ENCODE measurements around the gene ICE2. TPM values are rescaled to one million over a fixed set of nuclear protein-coding genes. Genes with fewer than 3 reads are reported as not detected.

ICE2 gene
- 25.1 and 28.5 TPM in 2 replicates for total RNA-seq (2014; rRNA removed; shearing (Covaris generic))

- peak within 1 kb of the TSS; percentile 77 for H3K27ac ChIP-seq
- no peaks in the 10 kb centered on the region for H3K27me3 ChIP-seq (replicated peaks)
- H3K4me1 ChIP-seq (replicated peaks), result peaks cover 29% of the 10 kb centered on the region
- H3K36me3 ChIP-seq, result peaks cover 15% of the 10 kb centered on the region
- no peaks in the 10 kb centered on the region for H3K9me3 ChIP-seq (replicated peaks)
- H3K4me3 ChIP-seq, result peak within 1 kb of the TSS; percentile 62
- peak; percentile 96 to 97 for DNase-seq (ENCODE audit: low read depth in 1 of 2, low spot score in 2 of 2)
These were observed at the start of gene ICE2 for GRCh38 chr15:60478566-60479360. ICE2 (minus strand) TSS chr15:60479142; CDS start chr15:60477977, 1,165 bp downstream.

- Histone ChIP-seq H3K27me3 (replicated peaks) (no peaks in the 10 kb centered on the region; the same call in 1 of the 2 replicates), H3K9me3 (replicated peaks) (no peaks in the 10 kb centered on the region), H3K36me3 (no peaks in the 10 kb centered on the region), H3K4me3 (no peak overlapping the region), H3K4me1 (replicated peaks) (no peaks in the 10 kb centered on the region), H3K27ac (no peak overlapping the region)
- DNase-seq (ENCODE audit: low read depth in 1 of 2, low spot score in 2 of 2), result no peak
These were observed 49.6 kb upstream of the ICE2 start for GRCh38 chr15:60528530-60528929.

- no peaks in the 10 kb centered on the region for H3K27me3 ChIP-seq (replicated peaks)
- H3K9me3 ChIP-seq (replicated peaks), result no peaks in the 10 kb centered on the region
- H3K4me3 ChIP-seq, result no peak overlapping the region
- DNase-seq (ENCODE audit: low read depth in 1 of 2, low spot score in 2 of 2), result no peak
- H3K36me3 ChIP-seq, result no peaks in the 10 kb centered on the region
- no peak overlapping the region for H3K27ac ChIP-seq
- 0 out of 2 replicates have a peak, but pooled peaks cover 5% of the 10 kb centered on the region for H3K4me1 ChIP-seq (replicated peaks)
These were observed 48.5 kb upstream of the ICE2 start for GRCh38 chr15:60527456-60527855.

GRCh38 chr15:60526127-60526616, 47.2 kb upstream of the ICE2 start:
- Histone ChIP-seq H3K36me3 (no peaks in the 10 kb centered on the region), H3K4me1 (replicated peaks) (0 out of 2 replicates have a peak, but pooled peaks cover 5% of the 10 kb centered on the region), H3K9me3 (replicated peaks) (no peaks in the 10 kb centered on the region), H3K4me3 (no peak overlapping the region), H3K27ac (no peak overlapping the region), H3K27me3 (replicated peaks) (no peaks in the 10 kb centered on the region)
- no peak for DNase-seq (ENCODE audit: low read depth in 1 of 2, low spot score in 2 of 2)

GRCh38 chr15:60525341-60526039, 46.5 kb upstream of the ICE2 start:
- no peak for DNase-seq (ENCODE audit: low read depth in 1 of 2, low spot score in 2 of 2)
- H3K4me1 ChIP-seq (replicated peaks), result 0 out of 2 replicates have a peak, but pooled peaks cover 5% of the 10 kb centered on the region
- H3K9me3 ChIP-seq (replicated peaks), result no peaks in the 10 kb centered on the region
- no peaks in the 10 kb centered on the region for H3K27me3 ChIP-seq (replicated peaks)
- H3K36me3 ChIP-seq, result no peaks in the 10 kb centered on the region
- no peak overlapping the region for H3K27ac ChIP-seq
- no peak overlapping the region for H3K4me3 ChIP-seq

GRCh38 chr15:60523056-60523455, 44.1 kb upstream of the ICE2 start:
- Histone ChIP-seq H3K4me3 (no peak overlapping the region), H3K9me3 (replicated peaks) (no peaks in the 10 kb centered on the region), H3K27me3 (replicated peaks) (no peaks in the 10 kb centered on the region), H3K4me1 (replicated peaks) (0 out of 2 replicates have a peak, but pooled peaks cover 5% of the 10 kb centered on the region), H3K36me3 (no peaks in the 10 kb centered on the region), H3K27ac (no peak overlapping the region)
- peak in 1 of 2 experiments; percentile 12 for DNase-seq (ENCODE audit: low read depth in 1 of 2, low spot score in 2 of 2)

- Histone ChIP-seq H3K27ac (no peak overlapping the region), H3K4me1 (replicated peaks) (0 out of 2 replicates have a peak, but pooled peaks cover 5% of the 10 kb centered on the region), H3K4me3 (no peak overlapping the region), H3K9me3 (replicated peaks) (no peaks in the 10 kb centered on the region), H3K27me3 (replicated peaks) (no peaks in the 10 kb centered on the region), H3K36me3 (no peaks in the 10 kb centered on the region)
- DNase-seq (ENCODE audit: low read depth in 1 of 2, low spot score in 2 of 2), result peak; percentile 48 to 71
These were observed 42.0 kb upstream of the ICE2 start for GRCh38 chr15:60520825-60521368.

- no peaks in the 10 kb centered on the region for H3K9me3 ChIP-seq (replicated peaks)
- no peaks in the 10 kb centered on the region; the same call in 1 of the 2 replicates for H3K27me3 ChIP-seq (replicated peaks)
- no peaks in the 10 kb centered on the region for H3K36me3 ChIP-seq
- peak in 1 of 2 experiments; percentile 34 for DNase-seq (ENCODE audit: low read depth in 1 of 2, low spot score in 2 of 2)
- 0 out of 2 replicates have a peak, but pooled peaks cover 5% of the 10 kb centered on the region for H3K4me1 ChIP-seq (replicated peaks)
- no peak overlapping the region for H3K4me3 ChIP-seq
- no peak overlapping the region for H3K27ac ChIP-seq
These were observed 41.3 kb upstream of the ICE2 start for GRCh38 chr15:60520013-60520824.

GRCh38 chr15:60519218-60519617, 40.3 kb upstream of the ICE2 start:
- 0 out of 2 replicates have a peak, but pooled peaks cover 5% of the 10 kb centered on the region for H3K4me1 ChIP-seq (replicated peaks)
- no peaks in the 10 kb centered on the region; the same call in 1 of the 2 replicates for H3K27me3 ChIP-seq (replicated peaks)
- no peak for DNase-seq (ENCODE audit: low read depth in 1 of 2, low spot score in 2 of 2)
- H3K36me3 ChIP-seq, result no peaks in the 10 kb centered on the region
- no peak overlapping the region for H3K4me3 ChIP-seq
- no peak overlapping the region for H3K27ac ChIP-seq
- no peaks in the 10 kb centered on the region for H3K9me3 ChIP-seq (replicated peaks)

- H3K4me1 ChIP-seq (replicated peaks), result 0 out of 2 replicates have a peak, but pooled peaks cover 5% of the 10 kb centered on the region
- no peaks in the 10 kb centered on the region for H3K9me3 ChIP-seq (replicated peaks)
- no peaks in the 10 kb centered on the region; the same call in 1 of the 2 replicates for H3K27me3 ChIP-seq (replicated peaks)
- H3K4me3 ChIP-seq, result no peak overlapping the region
- DNase-seq (ENCODE audit: low read depth in 1 of 2, low spot score in 2 of 2), result no peak
- H3K27ac ChIP-seq, result no peak overlapping the region
- no peaks in the 10 kb centered on the region for H3K36me3 ChIP-seq
These were observed 39.6 kb upstream of the ICE2 start for GRCh38 chr15:60518511-60518910.

GRCh38 chr15:60514261-60514881, 35.4 kb upstream of the ICE2 start:
- Histone ChIP-seq H3K9me3 (replicated peaks) (no peaks in the 10 kb centered on the region), H3K4me1 (replicated peaks) (no peaks in the 10 kb centered on the region), H3K27me3 (replicated peaks) (no peaks in the 10 kb centered on the region; the same call in 1 of the 2 replicates), H3K27ac (no peak overlapping the region), H3K36me3 (no peaks in the 10 kb centered on the region), H3K4me3 (no peak overlapping the region)
- no peak for DNase-seq (ENCODE audit: low read depth in 1 of 2, low spot score in 2 of 2)

- H3K9me3 ChIP-seq (replicated peaks), result no peaks in the 10 kb centered on the region
- no peaks in the 10 kb centered on the region for H3K4me1 ChIP-seq (replicated peaks)
- H3K36me3 ChIP-seq, result no peaks in the 10 kb centered on the region
- H3K27me3 ChIP-seq (replicated peaks), result no peaks in the 10 kb centered on the region; the same call in 1 of the 2 replicates
- H3K27ac ChIP-seq, result no peak overlapping the region
- H3K4me3 ChIP-seq, result no peak overlapping the region
- DNase-seq (ENCODE audit: low read depth in 1 of 2, low spot score in 2 of 2), result no peak
These were observed 34.7 kb upstream of the ICE2 start for GRCh38 chr15:60513676-60514075.
